HG03139 (cell line): ENCODE results near the gene CFAP90.

Experiments
- ATAC-seq: cut with Tn5 transposase; IDR thresholded peaks from one replicate; pipeline ENCODE4 v1.9.1; 2021; ENCODE audit not compliant: unreplicated experiment

CFAP90 gene

DNA sequence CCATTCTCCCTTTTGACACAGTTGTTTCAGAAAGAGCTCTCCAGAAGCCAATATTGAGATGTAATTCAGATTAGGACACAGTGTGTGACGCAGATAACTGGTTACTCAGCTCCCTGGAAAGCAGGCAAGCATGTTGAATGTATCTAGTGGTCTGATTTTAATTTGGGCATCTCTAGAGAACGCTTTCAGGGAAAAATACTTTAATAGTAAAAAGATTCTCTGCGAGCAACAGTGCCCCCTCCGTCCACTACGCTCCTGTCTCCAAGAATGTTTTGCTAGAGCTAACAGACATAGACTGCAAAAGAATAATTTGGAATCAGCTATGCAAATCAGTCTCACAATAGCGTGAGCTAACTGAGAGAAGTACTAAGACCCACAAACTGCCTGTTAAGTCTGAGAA lies 23.3 kb downstream of the CFAP90 start:
- ATAC-seq: no peak

DNA sequence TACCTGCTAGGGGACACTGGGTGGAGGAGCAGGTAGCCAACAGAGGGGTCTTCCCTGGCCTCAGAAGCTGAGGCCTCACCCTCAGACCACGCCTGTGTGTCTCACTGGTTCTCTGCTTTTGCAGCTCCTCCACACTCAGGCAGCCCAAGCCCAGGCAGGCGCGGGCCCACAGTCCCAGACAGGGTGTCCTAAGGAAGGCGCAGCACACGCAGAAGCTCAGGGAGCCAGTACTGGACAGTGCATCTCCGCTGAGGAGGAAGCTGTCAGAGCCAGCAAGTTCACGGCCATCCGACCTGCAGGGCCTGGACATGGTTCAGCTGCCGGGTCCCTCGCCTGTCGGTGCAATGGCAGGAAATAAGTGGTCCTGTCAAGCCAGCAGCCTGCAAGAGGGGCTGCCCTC lies 25.3 kb downstream of the CFAP90 start:
- ATAC-seq: no peak

GRCh38 chr5:7824995-7825394 lies 25.9 kb downstream of the CFAP90 start:
- ATAC-seq: no peak

- no peak for ATAC-seq
Measured at GRCh38 chr5:7823594-7823993, 27.3 kb downstream of the CFAP90 start.

DNA sequence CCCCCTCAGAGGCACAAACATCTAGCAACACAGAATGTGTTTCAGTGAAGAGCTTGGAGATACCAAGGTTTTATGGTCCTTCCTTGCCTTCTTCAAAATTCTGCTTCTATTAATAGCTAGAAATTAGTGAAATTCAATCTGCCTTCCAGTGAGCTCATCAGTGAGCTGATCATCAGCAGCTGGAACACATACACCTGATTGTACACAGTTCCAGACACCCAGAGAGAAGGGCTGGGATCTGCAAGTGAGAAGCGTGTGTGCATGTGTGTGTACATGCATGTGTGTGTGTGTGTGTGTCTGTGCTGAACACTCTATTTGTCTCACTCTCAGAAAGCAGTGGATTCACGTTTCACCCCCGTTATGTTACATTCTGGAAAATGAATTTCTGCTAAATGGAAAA lies 28.5 kb downstream of the CFAP90 start:
- ATAC-seq: no peak

DNA sequence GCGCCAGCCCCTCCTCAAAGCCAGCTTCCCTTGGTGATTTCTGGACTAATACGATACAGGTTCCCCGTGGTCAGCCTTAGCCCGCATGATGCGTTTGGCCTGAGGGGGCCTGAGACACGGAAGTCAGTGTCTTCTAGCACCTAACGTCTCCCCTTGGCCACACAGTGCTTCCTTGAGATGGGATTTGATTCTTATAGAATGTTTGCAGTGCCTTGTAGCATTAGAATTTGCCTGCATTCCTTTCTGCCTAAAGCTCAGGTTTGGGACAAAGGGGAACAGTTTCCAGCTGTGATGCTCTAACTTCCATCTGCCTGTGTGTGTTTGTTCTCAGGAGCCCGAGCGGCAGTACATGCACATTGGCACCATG lies 34.4 kb downstream of the CFAP90 start:
- ATAC-seq: no peak

DNA sequence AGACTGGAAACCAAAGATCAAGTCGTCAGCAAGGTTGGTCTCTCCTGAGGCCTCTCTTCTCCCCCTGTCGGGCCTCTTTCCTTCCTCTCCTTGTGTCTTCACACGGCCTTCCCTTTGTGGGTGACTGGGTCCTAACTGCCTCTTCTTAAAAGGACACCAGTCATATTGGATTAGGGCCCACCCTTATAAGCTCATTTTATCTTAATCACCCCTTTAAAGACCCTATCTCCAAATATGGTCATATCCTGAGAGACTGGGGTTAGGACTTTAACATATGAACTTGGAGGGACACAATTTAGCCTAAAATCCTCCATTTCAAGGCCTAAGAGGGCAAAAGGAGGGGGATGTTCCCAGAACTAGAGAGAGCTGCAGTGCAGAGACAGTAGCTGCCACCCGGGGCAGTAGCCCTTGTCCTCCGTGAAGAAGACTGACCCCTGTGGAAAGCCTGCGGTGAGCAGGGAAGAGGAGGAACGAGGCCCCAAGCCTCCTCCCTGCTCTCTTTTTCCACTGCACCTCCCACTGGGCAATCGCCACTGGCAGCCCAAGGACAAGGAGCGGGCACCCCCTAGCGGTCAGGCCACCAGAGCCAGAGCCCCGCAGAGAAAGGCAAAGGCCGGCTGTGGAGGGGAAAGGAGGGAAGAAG lies 34.9 kb downstream of the CFAP90 start:
- peak; percentile 92 for ATAC-seq

- ATAC-seq: no peak
Measured at GRCh38 chr5:7814816-7815215, 36.1 kb downstream of the CFAP90 start.

GRCh38 chr5:7813576-7813975 lies 37.4 kb downstream of the CFAP90 start:
- ATAC-seq: no peak

GRCh38 chr5:7813007-7813406 lies 37.9 kb downstream of the CFAP90 start:
- no peak for ATAC-seq

GRCh38 chr5:7811715-7812114 lies 39.2 kb downstream of the CFAP90 start:
- ATAC-seq: no peak

DNA sequence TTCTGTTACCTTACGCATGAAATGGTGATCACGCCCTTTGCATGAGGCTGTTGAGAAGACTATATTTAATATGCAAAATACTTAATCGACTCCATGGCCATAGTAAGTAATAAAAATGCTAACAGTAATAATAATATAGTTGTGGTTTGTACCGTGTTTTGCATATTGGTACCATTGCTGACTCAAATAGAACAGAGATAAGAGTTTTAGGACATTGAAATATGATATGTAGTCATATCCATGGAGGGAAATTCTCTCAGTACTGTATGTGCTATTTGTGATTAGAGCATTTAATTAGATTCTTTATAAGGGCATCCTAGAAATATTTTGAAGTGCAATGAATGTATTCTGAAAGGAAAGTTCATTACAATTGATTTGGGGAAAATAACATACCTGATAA lies 41.9 kb downstream of the CFAP90 start:
- no peak for ATAC-seq

DNA sequence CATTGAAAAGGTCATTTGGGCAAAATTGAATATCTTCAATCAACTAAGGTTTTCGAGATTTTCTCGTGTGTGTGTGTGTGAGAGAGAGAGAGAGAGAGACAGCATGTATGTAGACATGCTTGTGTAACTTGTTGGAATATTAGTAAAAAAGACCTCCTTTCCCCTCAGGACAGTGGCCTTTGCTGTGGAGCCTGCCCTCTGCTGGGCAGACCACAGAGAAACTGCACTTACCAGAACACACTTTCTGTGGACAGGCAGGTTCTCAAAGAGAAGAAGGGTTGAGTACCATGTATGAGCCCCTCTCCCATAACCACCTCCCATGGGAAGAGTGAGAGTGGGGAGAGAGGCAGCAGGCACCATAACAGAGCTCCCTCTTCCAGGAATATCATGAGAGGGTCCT lies 45.6 kb downstream of the CFAP90 start:
- no peak for ATAC-seq

DNA sequence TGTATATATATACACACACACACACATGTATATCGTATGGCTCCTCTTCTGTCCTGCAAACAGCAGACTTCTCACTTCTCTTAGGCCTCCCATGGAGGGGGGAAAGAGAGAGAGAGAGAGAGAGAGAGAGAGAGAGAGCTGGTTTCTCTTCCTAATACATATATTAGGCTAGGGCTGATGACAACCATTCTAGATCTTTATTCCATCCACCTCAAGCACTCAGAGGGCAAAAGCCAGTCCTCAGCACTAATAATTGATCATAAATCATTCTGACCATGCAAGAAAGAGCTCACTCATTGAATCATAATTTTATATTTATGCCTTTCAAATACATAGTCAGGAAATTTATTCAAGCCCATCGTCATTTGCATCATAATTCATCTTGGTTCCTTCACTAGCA lies 47.0 kb downstream of the CFAP90 start:
- ATAC-seq: no peak

DNA sequence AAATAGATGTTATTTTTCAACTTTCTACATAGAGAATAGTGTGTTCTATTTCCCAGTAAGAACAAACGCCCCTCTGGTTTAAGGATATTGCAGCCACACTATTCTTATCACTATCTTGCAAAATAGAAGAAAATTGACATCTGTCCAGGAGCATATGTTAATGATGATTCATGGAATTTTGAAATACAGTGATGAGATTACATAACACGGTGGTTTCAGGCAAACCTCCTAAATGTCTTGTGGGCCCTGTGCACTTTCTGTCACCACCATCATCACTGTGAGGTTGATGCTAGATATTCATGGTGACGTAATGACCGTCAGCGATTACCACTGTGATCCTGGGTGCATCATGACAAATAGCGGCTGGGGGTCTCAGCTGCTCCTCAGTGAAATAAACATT lies 48.1 kb downstream of the CFAP90 start:
- ATAC-seq: no peak

DNA sequence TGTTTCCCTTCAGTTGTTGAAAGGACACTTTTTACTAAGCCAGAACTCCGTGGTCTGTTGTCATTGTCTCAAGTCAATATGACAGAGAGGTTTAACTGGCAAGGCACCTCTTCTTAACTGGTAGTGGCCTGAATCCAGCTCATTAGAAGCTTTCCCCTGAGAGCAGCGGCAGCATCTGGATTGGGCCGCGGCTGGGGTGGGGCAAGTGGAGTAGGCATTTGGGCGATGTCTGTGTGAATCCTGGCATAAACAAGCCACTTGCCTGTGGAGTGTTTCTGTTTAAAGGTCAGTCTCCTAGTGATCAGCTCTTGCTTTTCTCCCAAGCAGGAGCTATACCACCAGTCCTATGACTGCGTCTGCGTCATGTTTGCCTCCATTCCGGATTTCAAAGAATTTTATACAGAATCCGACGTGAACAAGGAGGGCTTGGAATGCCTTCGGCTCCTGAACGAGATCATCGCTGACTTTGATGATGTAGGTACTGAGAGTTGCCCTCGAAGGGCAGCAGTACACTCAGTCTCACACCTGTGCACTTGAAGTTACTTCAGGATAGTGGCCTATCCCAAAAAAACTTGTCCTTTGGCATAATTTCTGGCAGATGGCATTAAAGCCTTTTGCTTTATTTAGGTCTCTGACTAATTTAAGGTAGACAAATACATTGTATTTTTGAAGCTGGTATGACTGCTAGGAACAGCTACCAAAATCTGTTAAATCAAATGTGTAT lies 48.9 kb downstream of the CFAP90 start:
- ATAC-seq: no peak

GRCh38 chr5:7795306-7795705 lies 55.6 kb downstream of the CFAP90 start:
- ATAC-seq: no peak

DNA sequence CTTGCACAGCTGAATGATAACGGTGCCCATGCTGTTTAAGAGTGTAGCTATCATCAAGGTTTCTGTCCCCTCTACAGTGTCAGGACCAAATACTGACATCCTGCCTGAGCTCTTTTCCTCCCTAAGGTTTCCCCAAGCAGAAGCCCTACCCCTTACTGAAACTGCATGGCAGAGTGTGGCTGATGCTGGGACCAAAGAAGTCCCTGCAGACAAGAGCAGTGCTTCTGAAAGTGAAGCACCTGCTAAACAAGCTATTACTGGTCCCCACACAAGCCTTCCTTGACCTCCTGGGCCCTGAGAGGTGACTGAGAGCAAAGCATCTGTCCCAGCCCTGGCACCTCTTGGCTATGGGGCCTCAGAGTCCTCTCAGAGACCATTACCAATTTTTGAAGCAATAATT lies 56.1 kb downstream of the CFAP90 start:
- peak; percentile 38 for ATAC-seq

DNA sequence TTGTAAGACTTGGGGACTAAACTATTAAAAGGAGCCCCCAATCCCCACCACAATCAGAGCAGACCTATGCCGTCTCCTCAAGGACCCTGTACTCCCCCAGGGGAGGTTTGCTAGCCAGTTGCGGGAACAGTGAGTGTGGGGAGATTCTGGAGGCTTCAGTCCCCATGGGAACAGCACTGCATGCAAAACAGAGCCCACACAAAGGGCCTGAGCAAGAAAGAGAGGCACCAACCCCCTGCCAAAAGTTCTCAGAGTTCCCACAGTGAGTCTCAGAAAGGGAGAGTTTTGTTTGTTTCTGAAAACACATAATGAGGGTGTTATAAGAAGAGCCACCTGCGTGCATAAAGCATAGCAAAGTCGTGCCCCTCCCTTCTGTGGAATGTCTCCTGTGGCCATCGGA lies 56.6 kb downstream of the CFAP90 start:
- peak; percentile 70 for ATAC-seq

- ATAC-seq: peak; percentile 6
Measured at GRCh38 chr5:7793895-7794294, 57.0 kb downstream of the CFAP90 start.

DNA sequence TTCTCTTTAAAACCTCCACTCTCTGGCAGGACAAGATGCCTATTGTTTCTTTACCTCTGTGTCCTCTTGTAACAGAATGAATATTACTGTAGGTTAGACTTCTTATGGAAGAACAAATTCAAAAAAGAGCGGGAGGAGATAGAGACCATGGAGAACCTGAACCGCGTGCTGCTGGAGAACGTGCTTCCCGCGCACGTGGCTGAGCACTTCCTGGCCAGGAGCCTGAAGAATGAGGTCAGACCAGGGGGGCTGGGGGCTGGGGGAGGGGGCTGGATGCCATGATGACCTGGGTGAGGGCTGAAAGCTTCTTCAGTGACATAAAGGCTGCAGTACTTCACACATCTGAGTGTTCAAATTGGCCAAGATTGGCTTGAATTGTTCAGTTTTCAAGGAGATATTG lies 61.4 kb downstream of the CFAP90 start:
- no peak for ATAC-seq

GRCh38 chr5:7787770-7788169 lies 63.2 kb downstream of the CFAP90 start:
- no peak for ATAC-seq
